ENCODE results near the gene SRRM1.

- TF ChIP-seq CTCF (IDR thresholded peaks at IDR 0.05) (no peak), POLR2A (IDR thresholded peaks at IDR 0.05) (no peak)
These were observed 30.2 kb downstream of the SRRM1 start for GRCh38 chr1:24673341-24673740.
